Lower lobe of right lung (tissue), 2 donors: ENCODE results near the gene BTBD18. TPM values are rescaled to one million over a fixed set of nuclear protein-coding genes. Genes with fewer than 3 reads are reported as not detected.
"Not testable (repeated sequence)": the region's sequence is repeated elsewhere in the genome, so short reads cannot be mapped to it uniquely, and the experiment has no call there.

Experiments used
- ATAC-seq, 2 donors: fragments of 200-7000 bp; cut with Tn5 transposase; one replicate each; pipeline ENCODE4 v1.9.1; 2020 to 2022; ENCODE audit warnings: mild to moderate bottlenecking in 2 of 2, moderate library complexity in 2 of 2
- DNase-seq: peaks from one replicate; pipeline ENCODE4 v3.0.0-alpha.2; 2020
- H3K27ac ChIP-seq: fragments of 200-600 bp; one replicate; pipeline ENCODE4 v1.8.0; 2022
- H3K27me3 ChIP-seq: fragments of 200-600 bp; one replicate; pipeline ENCODE4 v1.8.0; 2022; ENCODE audit warnings: low read depth
- H3K36me3 ChIP-seq: fragments of 200-600 bp; one replicate; pipeline ENCODE4 v1.8.0; 2022; ENCODE audit warnings: mild to moderate bottlenecking
- H3K4me1 ChIP-seq: fragments of 200-600 bp; one replicate; pipeline ENCODE4 v1.8.0; 2022
- H3K4me3 ChIP-seq: fragments of 200-600 bp; one replicate; pipeline ENCODE4 v1.8.0; 2022; ENCODE audit warnings: mild to moderate bottlenecking
- H3K9me3 ChIP-seq: fragments of 200-600 bp; one replicate; pipeline ENCODE4 v1.8.0; 2022
- CTCF ChIP-seq: fragments of 200-600 bp; IDR thresholded peaks from one replicate; pipeline ENCODE4 v1.8.0; 2022; ENCODE audit warnings: antibody characterized with exemption, mild to moderate bottlenecking
- intact Hi-C: fragments of 100-400 bp; cut with DNase I; formaldehyde crosslinking; loops from one replicate; pipeline ENCODE4 v1.11.0; 2022
- total RNA-seq: library from RNA; stranded (reverse); fragmentation: NEBNext Ultra II Directional; extraction: Animal tissue kit (Norgen Biotek cat#: 25700); gene quantifications from one replicate; pipeline ENCODE4 v1.2.1, GENCODE V29; 2021
- donor health status: DM: no; HTN: yes; CAD: no; lungs with severe emphysema.

Gene BTBD18
- total RNA-seq, 1 donor from 2014 or later = not detected

GRCh38 chr11:57732661-57733060 is 19.0 kb downstream of the BTBD18 start:
- Histone ChIP-seq H3K4me1 (no peaks in the 10 kb centered on the region), H3K27me3 (no peaks in the 10 kb centered on the region), H3K9me3 (no peaks in the 10 kb centered on the region), H3K27ac (no peak overlapping the region), H3K36me3 (peaks cover 21% of the 10 kb centered on the region), H3K4me3 (no peak overlapping the region)
- intact Hi-C loops = no loop called here
- ATAC-seq (no peak), DNase-seq (no peak)
- TF ChIP-seq CTCF = no peak

DNA sequence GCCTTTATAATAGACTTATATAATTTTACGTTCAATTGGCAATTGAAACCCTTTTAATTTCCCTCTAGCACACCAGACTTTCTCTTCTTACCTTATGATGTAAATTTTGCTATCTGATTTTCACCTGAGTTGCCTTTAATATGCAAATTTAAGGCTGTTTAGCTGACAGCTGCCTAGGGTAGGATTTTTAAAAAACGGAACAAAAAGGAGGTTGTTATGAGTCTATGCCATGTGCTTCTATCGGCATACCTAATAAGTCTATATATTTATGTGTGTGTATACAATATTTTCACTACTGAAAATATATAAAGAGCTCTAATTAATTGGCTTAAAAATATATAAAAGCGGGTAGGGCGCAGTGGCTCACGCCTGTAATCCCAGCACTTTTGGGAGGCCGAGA is 22.1 kb downstream of the BTBD18 start:
- no peak overlapping the region for H3K4me3 ChIP-seq
- H3K9me3 ChIP-seq = no peaks in the 10 kb centered on the region
- DNase-seq (no peak), ATAC-seq (no peak)
- H3K4me1 ChIP-seq = no peaks in the 10 kb centered on the region
- H3K36me3 ChIP-seq = peaks cover 3% of the 10 kb centered on the region
- H3K27ac ChIP-seq = no peak overlapping the region
- H3K27me3 ChIP-seq = no peaks in the 10 kb centered on the region
- no peak for TF ChIP-seq CTCF
- intact Hi-C loops = no loop called here

GRCh38 chr11:57728829-57729228 is 22.8 kb downstream of the BTBD18 start:
- Histone ChIP-seq H3K27me3 (no peaks in the 10 kb centered on the region), H3K9me3 (no peaks in the 10 kb centered on the region), H3K27ac (no peak overlapping the region), H3K36me3 (no peaks in the 10 kb centered on the region), H3K4me3 (no peak overlapping the region), H3K4me1 (no peaks in the 10 kb centered on the region)
- no peak for TF ChIP-seq CTCF
- ATAC-seq = no peak
- no peak for DNase-seq
- intact Hi-C loops = no loop called here

- no peak for ATAC-seq
- TF ChIP-seq CTCF = no peak
- Histone ChIP-seq H3K27me3 (no peaks in the 10 kb centered on the region), H3K4me1 (no peaks in the 10 kb centered on the region), H3K4me3 (no peak overlapping the region), H3K36me3 (peaks cover 11% of the 10 kb centered on the region), H3K9me3 (no peaks in the 10 kb centered on the region), H3K27ac (no peak overlapping the region)
- intact Hi-C loops = no loop called here
- no peak for DNase-seq
Observed at GRCh38 chr11:57727185-57727584, 24.4 kb downstream of the BTBD18 start.

DNA sequence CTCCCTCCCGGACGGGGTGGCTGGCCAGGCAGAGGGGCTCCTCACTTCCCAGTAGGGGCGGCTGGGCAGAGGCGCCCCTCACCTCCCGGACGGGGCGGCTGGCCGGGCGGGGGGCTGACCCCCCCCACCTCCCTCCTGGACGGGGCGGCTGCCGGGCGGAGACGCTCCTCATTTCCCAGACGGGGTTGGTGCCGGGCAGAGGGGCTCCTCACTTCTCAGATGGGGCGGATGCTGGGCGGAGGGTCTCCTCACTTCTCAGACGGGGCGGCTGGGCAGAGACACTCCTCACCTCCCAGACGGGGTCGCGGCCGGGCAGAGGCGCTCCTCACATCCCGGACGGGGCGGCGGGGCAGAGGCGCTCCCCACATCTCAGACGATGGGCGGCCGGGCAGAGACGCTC is 34.9 kb downstream of the BTBD18 start:
- H3K27me3 ChIP-seq, H3K4me3 ChIP-seq, ATAC-seq, H3K9me3 ChIP-seq, DNase-seq, intact Hi-C loops, H3K27ac ChIP-seq: not testable (repeated sequence)
- H3K4me1 ChIP-seq = peaks cover 23% of the 10 kb centered on the region
- H3K36me3 ChIP-seq = peaks cover 29% of the 10 kb centered on the region

DNA sequence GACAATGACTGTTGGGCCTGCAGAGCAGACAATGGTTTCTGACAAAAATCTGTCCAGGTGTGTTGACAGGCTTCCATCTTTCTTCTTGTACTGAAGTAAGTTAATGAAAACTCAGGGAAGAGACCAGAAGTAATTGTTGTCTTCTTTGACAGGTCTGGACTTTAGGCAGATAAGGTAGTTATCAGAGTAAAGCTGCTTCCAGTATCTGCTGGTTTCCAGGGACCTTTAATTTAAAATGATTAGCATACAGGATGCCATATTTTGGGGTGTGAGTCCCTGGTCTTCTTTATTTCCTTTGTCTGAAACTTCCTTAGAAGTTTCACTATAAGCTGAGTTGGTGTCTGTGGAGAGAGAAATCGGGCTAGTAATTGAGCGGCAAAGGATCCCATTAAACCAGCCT is 37.8 kb downstream of the BTBD18 start:
- no peaks in the 10 kb centered on the region for H3K27me3 ChIP-seq
- peaks cover 7% of the 10 kb centered on the region for H3K36me3 ChIP-seq
- H3K9me3 ChIP-seq = no peaks in the 10 kb centered on the region
- peak overlapping the region; percentile 79 for H3K4me3 ChIP-seq
- H3K27ac ChIP-seq = no peak overlapping the region
- ATAC-seq (no peak), DNase-seq (no peak)
- intact Hi-C loops = no loop called here
- H3K4me1 ChIP-seq = peaks cover 41% of the 10 kb centered on the region
- TF ChIP-seq CTCF = no peak
